Loucy (cell line): ENCODE data around the gene SLC5A11.

Source experiments
- EZH2phosphoT487 ChIP-seq: fragments of 200-600 bp; IDR thresholded peaks from 2 replicates; pipeline ENCODE4 v1.6.1; 2018; ENCODE audit warnings: antibody characterized with exemption, mild to moderate bottlenecking, moderate library complexity, borderline replicate concordance
- TF ChIP-seq, protein P1 (sequence below): fragments of 200-600 bp; sonication (generic); conservative IDR thresholded peaks from 2 replicates; pipeline ENCODE4 v1.5.1; 2014; ENCODE audit warnings: mild to moderate bottlenecking, antibody characterized with exemption, low read length

- TF ChIP-seq, protein P1, sequence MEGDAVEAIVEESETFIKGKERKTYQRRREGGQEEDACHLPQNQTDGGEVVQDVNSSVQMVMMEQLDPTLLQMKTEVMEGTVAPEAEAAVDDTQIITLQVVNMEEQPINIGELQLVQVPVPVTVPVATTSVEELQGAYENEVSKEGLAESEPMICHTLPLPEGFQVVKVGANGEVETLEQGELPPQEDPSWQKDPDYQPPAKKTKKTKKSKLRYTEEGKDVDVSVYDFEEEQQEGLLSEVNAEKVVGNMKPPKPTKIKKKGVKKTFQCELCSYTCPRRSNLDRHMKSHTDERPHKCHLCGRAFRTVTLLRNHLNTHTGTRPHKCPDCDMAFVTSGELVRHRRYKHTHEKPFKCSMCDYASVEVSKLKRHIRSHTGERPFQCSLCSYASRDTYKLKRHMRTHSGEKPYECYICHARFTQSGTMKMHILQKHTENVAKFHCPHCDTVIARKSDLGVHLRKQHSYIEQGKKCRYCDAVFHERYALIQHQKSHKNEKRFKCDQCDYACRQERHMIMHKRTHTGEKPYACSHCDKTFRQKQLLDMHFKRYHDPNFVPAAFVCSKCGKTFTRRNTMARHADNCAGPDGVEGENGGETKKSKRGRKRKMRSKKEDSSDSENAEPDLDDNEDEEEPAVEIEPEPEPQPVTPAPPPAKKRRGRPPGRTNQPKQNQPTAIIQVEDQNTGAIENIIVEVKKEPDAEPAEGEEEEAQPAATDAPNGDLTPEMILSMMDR = no peak
- TF ChIP-seq EZH2phosphoT487 = no peak
Measured at GRCh38 chr16:24858219-24859041, 12.7 kb downstream of the SLC5A11 start.
